HepG2 (cell line): ENCODE measurements around the gene CDC26. TPM values are rescaled to one million over a fixed set of nuclear protein-coding genes. Genes with fewer than 3 reads are reported as not detected.
A peak's percentile ranks its signal among the peaks of the same experiment; 100 is the strongest.

Experiments
- ATAC-seq: fragments of 200-7000 bp; cut with Tn5 transposase; 3 replicates; pipeline ENCODE4 v1.9.1; 2020; ENCODE audit warnings: mild to moderate bottlenecking, moderate library complexity
- BruUV-seq: library from RNA; stranded (reverse); fragments of 400-500 nt; replicated peaks from 2 replicates; lab custom pipeline; 2021; lab: Mats Ljungman, UMichigan
- CTCF ChIA-PET: fragments of 300-600 bp; formaldehyde crosslinking; extraction: SDS; loops from one replicate; lab custom pipeline; 2021; ENCODE audit warnings: low total read pairs, inconsistent platforms, low intra/inter-chr PET ratio; lab: Yijun Ruan, JAX
- POLR2A ChIA-PET: fragments of 350-600 bp; sonication (Branson Sonifier 250); formaldehyde crosslinking; loops from one replicate; lab custom pipeline; 2020; ENCODE audit warnings: antibody characterized with exemption, inconsistent platforms; lab: Yijun Ruan, JAX
- DNase-seq: peaks from one replicate; pipeline ENCODE4 v3.0.0-alpha.2; 2015; ENCODE audit warnings: low spot score
- FAIRE-seq: peaks from 3 replicates; lab custom pipeline; 2011; peaks lifted over from hg19 to GRCh38; lab: Jason Lieb, UNC
- H2AFZ ChIP-seq: one replicate; pipeline ENCODE4 v1.6.1; 2011; ENCODE audit warnings: low read length, inconsistent platforms
- H3K27ac ChIP-seq: fragments of 300-600 bp; 3 replicates; pipeline ENCODE4 v1.8.0; 2011; ENCODE audit warnings: mixed run types, mild to moderate bottlenecking, mixed read lengths, low read length, inconsistent platforms; ENCODE audit not compliant: insufficient read depth; ENCODE audit errors: extremely low read length
- H3K27me3 ChIP-seq, 2 experiments: fragments of 200-600 bp in 1 of 2; 2 replicates in 1 of 2; 3 replicates in 1 of 2; pipeline versions ENCODE4 v1.6.0 to v1.8.0; 2011; ENCODE audit warnings: low read length in 2 of 2, mild to moderate bottlenecking in 2 of 2, moderate library complexity in 2 of 2, inconsistent platforms in 1 of 2; ENCODE audit not compliant: insufficient read depth in 2 of 2, control insufficient read depth in 1 of 2
- H3K36me3 ChIP-seq, 2 experiments: fragments of 200-600 bp in 1 of 2; replicated peaks in 1 of 2; 2 replicates in 1 of 2; 3 replicates in 1 of 2; pipeline versions ENCODE4 v1.5.1 to v1.8.0; 2011; ENCODE audit warnings: low read length in 2 of 2, inconsistent platforms in 1 of 2; ENCODE audit not compliant: insufficient read depth in 2 of 2, control insufficient read depth in 1 of 2
- H3K4me1 ChIP-seq: 2 replicates; pipeline ENCODE4 v1.5.1; 2012; ENCODE audit warnings: low read length, inconsistent platforms; ENCODE audit not compliant: insufficient read depth
- H3K4me2 ChIP-seq: 2 replicates; pipeline ENCODE4 v1.6.0; 2011; ENCODE audit warnings: low read depth, low read length, inconsistent platforms
- H3K4me3 ChIP-seq, 3 experiments: fragments of 200-600 bp in 1 of 3; sonication (generic), shearing (Covaris generic) in 1 of 3; replicated peaks in 1 of 3; 2 replicates each; pipeline ENCODE4 v1.5.1; 2011 to 2016; ENCODE audit warnings: low read length in 3 of 3, inconsistent platforms in 2 of 3, low read depth in 2 of 3, mild to moderate bottlenecking in 2 of 3, control low read depth in 1 of 3, mixed read lengths in 1 of 3; ENCODE audit not compliant: insufficient read depth in 1 of 3
- H3K79me2 ChIP-seq: one replicate; pipeline ENCODE4 v1.6.1; 2011; ENCODE audit warnings: low read length, inconsistent platforms; ENCODE audit not compliant: insufficient read depth
- H3K9ac ChIP-seq: 2 replicates; pipeline ENCODE4 v1.6.0; 2011; ENCODE audit warnings: mild to moderate bottlenecking, low read depth, low read length, inconsistent platforms; ENCODE audit not compliant: insufficient read depth
- H3K9me3 ChIP-seq: 2 replicates; pipeline ENCODE4 v1.5.1; 2012; ENCODE audit warnings: mild to moderate bottlenecking, low read length
- H4K20me1 ChIP-seq: 2 replicates; pipeline ENCODE4 v1.6.0; 2011; ENCODE audit warnings: inconsistent platforms, mild to moderate bottlenecking, low read length, moderate library complexity; ENCODE audit not compliant: insufficient read depth
- IRX3 ChIP-seq: sonication (generic); formaldehyde crosslinking; IDR thresholded peaks from 2 replicates; pipeline ENCODE4 v1.8.1; 2023; ENCODE audit warnings: mild to moderate bottlenecking, low read depth, missing genetic modification reagents, borderline replicate concordance
- KDM5A ChIP-seq: fragments of 200-600 bp; sonication (generic); IDR thresholded peaks from 2 replicates; pipeline ENCODE4 v1.7.0; 2018; ENCODE audit warnings: antibody characterized with exemption, mild to moderate bottlenecking, low read length, borderline replicate concordance
- NR2C2 ChIP-seq: sonication (generic); formaldehyde crosslinking; IDR thresholded peaks from 2 replicates; pipeline ENCODE4 v1.4.0; 2020; ENCODE audit warnings: missing genetic modification reagents, mild to moderate bottlenecking, moderate library complexity, borderline replicate concordance
- SUZ12 ChIP-seq: fragments of 150-350 bp; IDR thresholded peaks from 2 replicates; pipeline ENCODE4 v1.6.1; 2014; ENCODE audit warnings: low read depth, low read length
- THAP11 ChIP-seq: IDR thresholded peaks from 2 replicates; pipeline ENCODE4 v1.6.1; 2016; ENCODE audit warnings: missing biosample characterization, missing genetic modification reagents
- ZFAT ChIP-seq: sonication (generic); formaldehyde crosslinking; conservative IDR thresholded peaks from 2 replicates; pipeline ENCODE4 v1.8.1; 2023; ENCODE audit warnings: missing genetic modification reagents, inconsistent platforms
- ZMAT3 ChIP-seq: sonication (generic); formaldehyde crosslinking; conservative IDR thresholded peaks from 2 replicates; pipeline ENCODE4 v1.7.0; 2021; ENCODE audit warnings: missing genetic modification reagents
- ZNF569 ChIP-seq: sonication (generic); formaldehyde crosslinking; IDR thresholded peaks from 2 replicates; pipeline ENCODE4 v1.5.0; 2020; ENCODE audit warnings: mild to moderate bottlenecking, missing genetic modification reagents, moderate library complexity, borderline replicate concordance
- ZNF619 ChIP-seq: sonication (generic); formaldehyde crosslinking; IDR thresholded peaks from 2 replicates; pipeline ENCODE4 v1.4.0; 2020; ENCODE audit warnings: mild to moderate bottlenecking, missing genetic modification reagents
- WGBS: methylation state at CpG from one replicate; pipeline ENCODE4 v1.1.6; 2017; ENCODE audit warnings: low lambda C conversion rate; 5-methylcytosine and 5-hydroxymethylcytosine counted together
- in situ Hi-C: cut with HindIII; loops from 2 replicates; pipeline ENCODE4 v1.10.0; 2017; ENCODE audit warnings: low pct_unique_long_range_greater_than_20kb; ENCODE audit not compliant: extremely low pct_ligation_motif_present
- intact Hi-C: fragments of 100-400 bp; cut with micrococcal nuclease; formaldehyde crosslinking; loops from one replicate; pipeline ENCODE4 v1.10.0; 2022; ENCODE audit not compliant: unreplicated experiment
- polyA plus RNA-seq, 8 experiments: library from polyadenylated mRNA; depleted of rRNA in 3 of 8; stranded (reverse) in 7 of 8; unstranded in 1 of 8; fragments of >200 nt; fragmentation: Illumina TruSeq in 4 of 8; extraction: Trizol in 4 of 8; gene quantifications; 2 replicates each; pipeline versions ENCODE4 v1.2.1 to v1.2.3, GENCODE V29; 2011 to 2016; ENCODE audit warnings: low read depth in 4 of 8, missing spikeins in 1 of 8, mixed read lengths in 1 of 8; ENCODE audit not compliant: insufficient read depth in 1 of 8
- total RNA-seq, 5 experiments: library from RNA; depleted of rRNA; stranded (reverse); fragments of >200 nt; fragmentation: Illumina TruSeq; extraction: Trizol; gene quantifications; 2 replicates each; pipeline ENCODE4 v1.2.3, GENCODE V29; 2016; ENCODE audit warnings: low read depth in 1 of 5
- TF ChIP-seq, protein P1 (sequence below): sonication (generic); formaldehyde crosslinking; IDR thresholded peaks from 2 replicates; pipeline ENCODE4 v1.8.1; 2023; ENCODE audit warnings: missing genetic modification reagents, mild to moderate bottlenecking, borderline replicate concordance
- TF ChIP-seq, protein P2 (sequence below): sonication (generic); IDR thresholded peaks from 2 replicates; pipeline ENCODE4 v1.6.1; 2016; ENCODE audit warnings: low read depth, borderline replicate concordance
- TF ChIP-seq, protein P3 (sequence below): sonication (generic); formaldehyde crosslinking; IDR thresholded peaks from 2 replicates; pipeline ENCODE4 v1.5.0; 2020; ENCODE audit warnings: mild to moderate bottlenecking, missing genetic modification reagents, moderate library complexity

CDC26 gene
- total and polyA plus RNA-seq, 2 of the 13 experiments (the other 11 are each of a cell fraction or from before 2014, with no cell fraction given) = 26.6 to 57.9 TPM

DNA sequence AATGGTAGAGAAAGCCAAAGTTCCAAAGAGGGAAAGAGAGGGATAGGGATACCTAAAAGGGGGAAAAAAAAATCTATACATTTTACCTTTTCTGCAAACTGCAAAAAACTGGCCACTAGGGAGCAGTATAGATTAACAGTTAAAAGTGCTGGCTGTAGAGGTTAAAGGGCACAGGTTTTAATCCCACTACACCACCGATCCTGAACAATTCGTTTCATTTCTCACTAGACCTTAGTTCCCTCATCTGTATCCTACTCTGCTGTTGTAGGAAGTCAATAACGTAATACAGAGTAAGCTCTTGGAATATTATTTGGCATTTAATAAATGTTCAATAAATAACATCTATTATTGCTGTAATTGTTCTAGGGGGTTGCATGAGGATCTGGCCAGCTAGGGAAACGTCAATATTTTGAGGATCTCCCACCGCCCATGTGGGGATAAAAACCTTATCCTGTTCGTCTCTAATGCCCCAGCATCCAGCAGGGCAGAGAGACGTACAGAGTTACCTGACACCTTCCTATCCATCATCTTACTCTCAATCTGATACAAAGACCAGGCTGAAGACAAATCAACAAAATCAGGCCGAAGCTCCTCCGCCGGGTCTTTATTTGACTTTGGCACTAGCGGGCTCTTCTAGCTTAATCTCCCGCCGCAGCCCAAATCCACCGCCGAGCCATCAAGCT, 757 bp downstream of the CDC26 start (continued):
- peak; percentile 77 for TF ChIP-seq NR2C2
- TF ChIP-seq KDM5A = peak; percentile 62; the same call in 1 of the 2 replicates
- TF ChIP-seq, protein P1, sequence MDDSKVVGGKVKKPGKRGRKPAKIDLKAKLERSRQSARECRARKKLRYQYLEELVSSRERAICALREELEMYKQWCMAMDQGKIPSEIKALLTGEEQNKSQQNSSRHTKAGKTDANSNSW (CRISPR knock-in tag) = no peak
- peak; percentile 54; the same call in 1 of the 2 replicates for TF ChIP-seq ZMAT3
- peak; percentile 61 for TF ChIP-seq THAP11 (CRISPR knock-in tag)
- TF ChIP-seq ZNF619 (CRISPR knock-in tag) = no peak
- TF ChIP-seq, protein P2, sequence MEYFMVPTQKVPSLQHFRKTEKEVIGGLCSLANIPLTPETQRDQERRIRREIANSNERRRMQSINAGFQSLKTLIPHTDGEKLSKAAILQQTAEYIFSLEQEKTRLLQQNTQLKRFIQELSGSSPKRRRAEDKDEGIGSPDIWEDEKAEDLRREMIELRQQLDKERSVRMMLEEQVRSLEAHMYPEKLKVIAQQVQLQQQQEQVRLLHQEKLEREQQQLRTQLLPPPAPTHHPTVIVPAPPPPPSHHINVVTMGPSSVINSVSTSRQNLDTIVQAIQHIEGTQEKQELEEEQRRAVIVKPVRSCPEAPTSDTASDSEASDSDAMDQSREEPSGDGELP = no peak

DNA sequence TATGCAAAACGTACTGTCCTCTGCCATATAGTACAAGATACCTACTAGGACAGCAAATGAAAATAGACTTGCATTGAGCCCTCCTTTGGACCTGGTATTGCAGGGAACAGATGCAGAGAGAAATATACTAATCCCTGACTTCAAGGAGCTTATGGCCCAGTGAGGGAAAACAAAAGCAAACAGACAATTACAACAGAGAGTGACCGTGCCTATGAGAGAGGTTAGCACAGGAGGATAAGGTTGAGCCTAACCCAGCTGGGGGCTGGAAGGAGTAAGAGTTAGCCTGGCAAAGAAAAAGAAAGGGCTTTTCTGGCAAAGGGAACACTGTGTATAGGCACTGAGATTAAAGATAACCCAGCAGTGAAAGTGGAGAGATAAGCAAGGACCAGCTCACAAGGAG, 5.5 kb downstream of the CDC26 start:
- TF ChIP-seq IRX3 (CRISPR knock-in tag) (no peak), ZNF569 (no peak), ZFAT (no peak), SUZ12 (no peak)
- TF ChIP-seq, protein P3, sequence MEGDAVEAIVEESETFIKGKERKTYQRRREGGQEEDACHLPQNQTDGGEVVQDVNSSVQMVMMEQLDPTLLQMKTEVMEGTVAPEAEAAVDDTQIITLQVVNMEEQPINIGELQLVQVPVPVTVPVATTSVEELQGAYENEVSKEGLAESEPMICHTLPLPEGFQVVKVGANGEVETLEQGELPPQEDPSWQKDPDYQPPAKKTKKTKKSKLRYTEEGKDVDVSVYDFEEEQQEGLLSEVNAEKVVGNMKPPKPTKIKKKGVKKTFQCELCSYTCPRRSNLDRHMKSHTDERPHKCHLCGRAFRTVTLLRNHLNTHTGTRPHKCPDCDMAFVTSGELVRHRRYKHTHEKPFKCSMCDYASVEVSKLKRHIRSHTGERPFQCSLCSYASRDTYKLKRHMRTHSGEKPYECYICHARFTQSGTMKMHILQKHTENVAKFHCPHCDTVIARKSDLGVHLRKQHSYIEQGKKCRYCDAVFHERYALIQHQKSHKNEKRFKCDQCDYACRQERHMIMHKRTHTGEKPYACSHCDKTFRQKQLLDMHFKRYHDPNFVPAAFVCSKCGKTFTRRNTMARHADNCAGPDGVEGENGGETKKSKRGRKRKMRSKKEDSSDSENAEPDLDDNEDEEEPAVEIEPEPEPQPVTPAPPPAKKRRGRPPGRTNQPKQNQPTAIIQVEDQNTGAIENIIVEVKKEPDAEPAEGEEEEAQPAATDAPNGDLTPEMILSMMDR (CRISPR knock-in tag) = no peak
- H3K4me1 ChIP-seq = peaks cover 11% of the 10 kb centered on the region
- H3K4me2 ChIP-seq = no peak overlapping the region
- peaks cover 16 to 51% of the 10 kb centered on the region in 2 experiments for H3K36me3 ChIP-seq
- no TSS peak for BruUV-seq
- no peaks in the 10 kb centered on the region; the same call in 1 of the 2 replicates for H4K20me1 ChIP-seq
- intact Hi-C loops (loop anchor here (10.0 kb wide), 2 partner anchors 135 to 385 kb away; partner anchors contain the start of gene ALAD), in situ Hi-C loops (loop anchor here (5.0 kb wide), 1 partner anchor 387 kb away; no protein-coding TSS in a partner anchor)
- ChIA-PET POLR2A (no interaction called here), CTCF (no interaction called here)
- ATAC-seq = no peak
- WGBS = 97% methylated on average over 2 of the region's 2 CpGs
- H3K79me2 ChIP-seq = peaks cover 12% of the 10 kb centered on the region
- H3K4me3 ChIP-seq = no peak overlapping the region
- H3K27ac ChIP-seq = no peak overlapping the region
- no peak overlapping the region for H3K9ac ChIP-seq
- no peaks in the 10 kb centered on the region for H3K9me3 ChIP-seq
- no peak overlapping the region for H2AFZ ChIP-seq
- H3K27me3 ChIP-seq = no peaks in the 10 kb centered on the region; a peak in 1 of 5 replicates
- FAIRE-seq = no peak
- no peak for DNase-seq
